OCI-LY7 (cell line): ENCODE measurements around the gene TNS3. TPM values are rescaled to one million over a fixed set of nuclear protein-coding genes. Genes with fewer than 3 reads are reported as not detected.

Experiments
- BruUV-seq: library from RNA; stranded (reverse); fragments of 400-500 nt; replicated peaks from 2 replicates; lab custom pipeline; 2021; lab: Mats Ljungman, UMichigan
- CTCF ChIA-PET: fragments of 300-600 bp; sonication (Branson Sonifier 250); formaldehyde crosslinking; loops from one replicate; lab custom pipeline; 2022; ENCODE audit warnings: antibody characterized with exemption; ENCODE audit not compliant: unreplicated experiment; lab: Charles Lee
- POLR2A ChIA-PET: fragments of 300-600 bp; sonication (Branson Sonifier 250); formaldehyde crosslinking; loops from one replicate; lab custom pipeline; 2022; ENCODE audit warnings: antibody characterized with exemption; lab: Charles Lee
- DNase-seq: peaks from one replicate; pipeline ENCODE4 v3.0.0-alpha.2; 2015; ENCODE audit warnings: low spot score
- H2AFZ ChIP-seq: fragments of 200-600 bp; sonication (generic), shearing (Covaris generic); 2 replicates; pipeline ENCODE4 v1.6.1; 2014; ENCODE audit warnings: mild to moderate bottlenecking, antibody characterized with exemption, low read length, moderate library complexity
- H3K27ac ChIP-seq: fragments of 200-600 bp; sonication (generic); 2 replicates; pipeline ENCODE4 v1.5.1; 2014; ENCODE audit warnings: mixed run types, low read depth, mild to moderate bottlenecking, moderate library complexity, low read length, inconsistent platforms; ENCODE audit not compliant: poor library complexity, severe bottlenecking
- H3K36me3 ChIP-seq: fragments of 200-600 bp; sonication (generic); 2 replicates; pipeline ENCODE4 v1.6.1; 2014; ENCODE audit warnings: mild to moderate bottlenecking, antibody characterized with exemption, low read length, moderate library complexity, mixed read lengths; ENCODE audit not compliant: insufficient read depth
- H3K4me1 ChIP-seq: fragments of 200-600 bp; sonication (generic); 2 replicates; pipeline ENCODE4 v1.5.1; 2014; ENCODE audit warnings: mild to moderate bottlenecking, low read length; ENCODE audit not compliant: insufficient read depth, poor library complexity, severe bottlenecking
- H3K4me2 ChIP-seq: fragments of 200-600 bp; sonication (generic); 2 replicates; pipeline ENCODE4 v1.6.1; 2014; ENCODE audit warnings: mild to moderate bottlenecking, low read length
- H3K4me3 ChIP-seq: fragments of 200-600 bp; sonication (generic); 2 replicates; pipeline ENCODE4 v1.5.1; 2014; ENCODE audit warnings: mild to moderate bottlenecking, low read depth, low read length; ENCODE audit not compliant: poor library complexity, severe bottlenecking
- H3K79me2 ChIP-seq: fragments of 200-600 bp; sonication (generic); 2 replicates; pipeline ENCODE4 v1.6.1; 2016; ENCODE audit warnings: low read depth, mild to moderate bottlenecking, low read length, moderate library complexity, mixed read lengths; ENCODE audit not compliant: insufficient read depth
- H3K9me2 ChIP-seq: fragments of 200-600 bp; sonication (generic); 2 replicates; pipeline ENCODE4 v1.6.1; 2016; ENCODE audit warnings: mild to moderate bottlenecking, low read length, mixed read lengths; ENCODE audit not compliant: insufficient read depth
- H3K9me3 ChIP-seq: fragments of 200-600 bp; sonication (generic); 2 replicates; pipeline ENCODE4 v1.6.1; 2014; ENCODE audit warnings: mild to moderate bottlenecking, mixed run types, low read length, mixed read lengths
- H4K20me1 ChIP-seq: fragments of 200-600 bp; sonication (generic); 2 replicates; pipeline ENCODE4 v1.6.1; 2014; ENCODE audit warnings: mild to moderate bottlenecking, antibody characterized with exemption, low read length, moderate library complexity, mixed read lengths; ENCODE audit not compliant: insufficient read depth
- EZH2phosphoT487 ChIP-seq: fragments of 200-600 bp; sonication (generic); IDR thresholded peaks from 2 replicates; pipeline ENCODE4 v1.6.1; 2018; ENCODE audit warnings: low read depth, borderline replicate concordance, mild to moderate bottlenecking, mixed run types, antibody characterized with exemption, low read length, moderate library complexity, mixed read lengths
- intact Hi-C: fragments of 100-400 bp; cut with micrococcal nuclease; formaldehyde crosslinking; loops from one replicate; pipeline ENCODE4 v1.10.0; 2022; ENCODE audit not compliant: unreplicated experiment
- total RNA-seq, 2 experiments: library from RNA; depleted of rRNA in 1 of 2; stranded (reverse); fragments of >200 nt in 1 of 2; shearing (Covaris generic) in 1 of 2; gene quantifications; 2 replicates each; pipeline ENCODE4 v1.2.3, GENCODE V29; 2014 to 2022
- TF ChIP-seq, protein P1 (sequence below): fragments of 200-600 bp; sonication (generic); conservative IDR thresholded peaks from 2 replicates; pipeline ENCODE4 v1.5.1; 2014; ENCODE audit warnings: mild to moderate bottlenecking, antibody characterized with exemption, low read length, moderate library complexity, mixed read lengths

Gene TNS3
- total RNA-seq, 2 experiments from 2014 or later = 9.5 to 42.1 TPM

DNA sequence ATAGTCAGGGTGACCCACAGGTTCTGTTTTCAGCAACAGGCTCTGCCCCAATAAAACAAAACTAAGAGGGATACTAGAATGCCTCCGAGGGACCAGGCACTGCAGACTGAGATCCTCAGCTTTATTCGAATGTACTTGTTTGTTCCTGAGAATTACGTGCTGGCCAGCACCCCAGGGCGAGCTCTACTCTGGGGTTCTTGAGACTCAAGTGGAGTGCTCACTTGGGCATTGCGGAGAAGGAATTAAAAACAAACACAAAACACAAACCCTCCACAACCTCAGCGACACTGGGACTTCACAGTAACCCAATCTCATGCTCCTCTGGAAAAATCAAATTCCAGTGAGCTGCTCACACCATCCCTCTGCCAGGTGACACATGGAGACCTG lies 250.7 kb downstream of the TNS3 start:
- no peaks in the 10 kb centered on the region for H3K9me3 ChIP-seq
- no peaks in the 10 kb centered on the region for H3K4me1 ChIP-seq
- TF ChIP-seq, protein P1, sequence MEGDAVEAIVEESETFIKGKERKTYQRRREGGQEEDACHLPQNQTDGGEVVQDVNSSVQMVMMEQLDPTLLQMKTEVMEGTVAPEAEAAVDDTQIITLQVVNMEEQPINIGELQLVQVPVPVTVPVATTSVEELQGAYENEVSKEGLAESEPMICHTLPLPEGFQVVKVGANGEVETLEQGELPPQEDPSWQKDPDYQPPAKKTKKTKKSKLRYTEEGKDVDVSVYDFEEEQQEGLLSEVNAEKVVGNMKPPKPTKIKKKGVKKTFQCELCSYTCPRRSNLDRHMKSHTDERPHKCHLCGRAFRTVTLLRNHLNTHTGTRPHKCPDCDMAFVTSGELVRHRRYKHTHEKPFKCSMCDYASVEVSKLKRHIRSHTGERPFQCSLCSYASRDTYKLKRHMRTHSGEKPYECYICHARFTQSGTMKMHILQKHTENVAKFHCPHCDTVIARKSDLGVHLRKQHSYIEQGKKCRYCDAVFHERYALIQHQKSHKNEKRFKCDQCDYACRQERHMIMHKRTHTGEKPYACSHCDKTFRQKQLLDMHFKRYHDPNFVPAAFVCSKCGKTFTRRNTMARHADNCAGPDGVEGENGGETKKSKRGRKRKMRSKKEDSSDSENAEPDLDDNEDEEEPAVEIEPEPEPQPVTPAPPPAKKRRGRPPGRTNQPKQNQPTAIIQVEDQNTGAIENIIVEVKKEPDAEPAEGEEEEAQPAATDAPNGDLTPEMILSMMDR = no peak
- no peak for TF ChIP-seq EZH2phosphoT487
- no peak overlapping the region for H2AFZ ChIP-seq
- no peak for DNase-seq
- no peak overlapping the region for H3K4me2 ChIP-seq
- no TSS peak for BruUV-seq
- H3K79me2 ChIP-seq = no peaks in the 10 kb centered on the region
- no peaks in the 10 kb centered on the region for H4K20me1 ChIP-seq
- no peaks in the 10 kb centered on the region for H3K36me3 ChIP-seq
- POLR2A ChIA-PET = no interaction called here
- intact Hi-C loops = no loop called here
- H3K4me3 ChIP-seq = no peak overlapping the region
- no peak overlapping the region for H3K27ac ChIP-seq
- CTCF ChIA-PET = no interaction called here
- H3K9me2 ChIP-seq = no peaks in the 10 kb centered on the region

DNA sequence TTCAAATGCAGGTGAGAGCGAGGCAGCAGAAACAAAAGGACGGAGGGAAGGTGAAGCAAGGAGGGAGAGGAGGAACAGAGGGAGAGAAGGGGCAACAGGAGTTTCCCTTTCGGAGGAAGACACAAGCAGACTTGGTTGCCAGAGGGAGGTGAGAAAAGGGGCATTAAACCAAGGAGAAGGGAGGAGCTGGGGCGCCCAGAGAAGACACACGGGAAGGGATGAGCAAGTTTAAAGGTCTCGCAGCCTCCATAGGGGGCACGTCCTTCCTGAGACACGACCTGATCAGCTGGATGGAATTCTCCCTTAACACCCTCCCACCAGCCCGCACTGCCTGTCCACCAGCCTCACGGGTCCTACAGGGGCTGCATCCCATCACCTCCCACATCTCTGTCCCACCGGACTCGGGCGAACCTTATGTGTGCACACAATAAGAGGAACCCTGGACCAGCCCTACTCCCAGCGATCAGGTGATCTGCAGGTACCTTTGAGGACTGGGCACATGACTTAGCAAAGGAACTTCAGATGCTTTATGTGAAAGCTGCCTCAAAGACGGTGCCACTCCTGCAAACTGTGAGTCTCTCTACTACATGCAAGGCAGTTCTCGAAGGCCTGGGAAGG lies 251.2 kb downstream of the TNS3 start:
- DNase-seq = no peak
- no TSS peak for BruUV-seq
- no peaks in the 10 kb centered on the region for H3K4me1 ChIP-seq
- H3K4me3 ChIP-seq = no peak overlapping the region
- no peaks in the 10 kb centered on the region for H3K9me2 ChIP-seq
- H4K20me1 ChIP-seq = no peaks in the 10 kb centered on the region
- H3K9me3 ChIP-seq = no peaks in the 10 kb centered on the region
- no peaks in the 10 kb centered on the region for H3K79me2 ChIP-seq
- H3K36me3 ChIP-seq = no peaks in the 10 kb centered on the region
- TF ChIP-seq EZH2phosphoT487 = no peak
- TF ChIP-seq, protein P1 = no peak
- no peak overlapping the region for H2AFZ ChIP-seq
- ChIA-PET CTCF (no interaction called here), POLR2A (no interaction called here)
- H3K4me2 ChIP-seq = no peak overlapping the region
- intact Hi-C loops = no loop called here
- H3K27ac ChIP-seq = no peak overlapping the region

DNA sequence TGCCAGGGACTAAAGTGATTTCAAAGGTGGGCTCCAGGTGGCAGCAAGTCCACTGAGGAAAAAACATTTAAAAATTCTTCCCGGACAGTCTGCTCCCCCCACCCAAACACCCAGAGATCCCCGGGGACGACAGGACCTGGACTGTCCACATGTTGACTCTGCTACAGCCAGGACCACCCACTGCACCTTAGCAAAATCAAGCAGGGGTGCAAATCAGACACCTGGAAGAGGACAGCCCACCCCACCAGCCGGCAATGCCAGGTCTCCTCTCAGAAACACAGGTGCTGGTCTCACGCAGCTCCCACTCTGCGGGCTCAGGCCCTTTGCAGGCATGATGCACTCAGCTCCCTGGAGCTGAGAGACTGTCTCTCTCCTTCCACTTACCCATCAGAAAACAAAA lies 251.9 kb downstream of the TNS3 start:
- no peaks in the 10 kb centered on the region for H3K36me3 ChIP-seq
- no peaks in the 10 kb centered on the region for H3K4me1 ChIP-seq
- TF ChIP-seq, protein P1 = no peak
- no peak for TF ChIP-seq EZH2phosphoT487
- DNase-seq = no peak
- no TSS peak for BruUV-seq
- intact Hi-C loops = no loop called here
- no peaks in the 10 kb centered on the region for H3K9me3 ChIP-seq
- no peak overlapping the region for H2AFZ ChIP-seq
- H4K20me1 ChIP-seq = no peaks in the 10 kb centered on the region
- H3K4me3 ChIP-seq = no peak overlapping the region
- no peak overlapping the region for H3K27ac ChIP-seq
- ChIA-PET CTCF (no interaction called here), POLR2A (no interaction called here)
- H3K4me2 ChIP-seq = no peak overlapping the region
- H3K79me2 ChIP-seq = no peaks in the 10 kb centered on the region
- H3K9me2 ChIP-seq = no peaks in the 10 kb centered on the region
